HG03432 (cell line): ENCODE data around the gene FAM78A.
"Not testable (repeated sequence)": the region's sequence is repeated elsewhere in the genome, so short reads cannot be mapped to it uniquely, and the experiment has no call there.

Source experiments
- ATAC-seq: cut with Tn5 transposase; IDR thresholded peaks from one replicate; pipeline ENCODE4 v1.9.1; 2021; ENCODE audit warnings: mild to moderate bottlenecking, moderate library complexity; ENCODE audit not compliant: unreplicated experiment

Gene FAM78A

GRCh38 chr9:131270171-131271015, 5.9 kb downstream of the FAM78A start:
- ATAC-seq, result no peak

GRCh38 chr9:131266266-131267229, 9.8 kb downstream of the FAM78A start:
- no peak for ATAC-seq

GRCh38 chr9:131264231-131264630, 12.1 kb downstream of the FAM78A start:
- no peak for ATAC-seq

GRCh38 chr9:131263701-131264100, 12.6 kb downstream of the FAM78A start:
- no peak for ATAC-seq

GRCh38 chr9:131263033-131263343, 13.3 kb downstream of the FAM78A start:
- not testable (repeated sequence) for ATAC-seq

GRCh38 chr9:131262327-131263032, 13.8 kb downstream of the FAM78A start:
- ATAC-seq, result no peak

GRCh38 chr9:131260751-131261452, 15.4 kb downstream of the FAM78A start:
- ATAC-seq, result no peak

- ATAC-seq, result no peak
These were observed 16.3 kb downstream of the FAM78A start for GRCh38 chr9:131259916-131260597.

- ATAC-seq, result no peak
These were observed 16.8 kb downstream of the FAM78A start for GRCh38 chr9:131259432-131259898.

- ATAC-seq, result no peak
These were observed 17.4 kb downstream of the FAM78A start for GRCh38 chr9:131258698-131259431.

GRCh38 chr9:131258186-131258585, 18.1 kb downstream of the FAM78A start:
- no peak for ATAC-seq

- ATAC-seq, result no peak
These were observed 18.9 kb downstream of the FAM78A start for GRCh38 chr9:131257266-131258025.

GRCh38 chr9:131255676-131256197, 20.6 kb downstream of the FAM78A start:
- ATAC-seq, result no peak

GRCh38 chr9:131254626-131255025, 21.7 kb downstream of the FAM78A start:
- ATAC-seq, result no peak

GRCh38 chr9:131253891-131254491, 22.3 kb downstream of the FAM78A start:
- no peak for ATAC-seq

GRCh38 chr9:131252120-131252519, 24.2 kb downstream of the FAM78A start:
- peak; percentile 11 for ATAC-seq

GRCh38 chr9:131246618-131247017, 29.7 kb downstream of the FAM78A start:
- no peak for ATAC-seq

GRCh38 chr9:131244331-131244730, 32.0 kb downstream of the FAM78A start:
- not testable (repeated sequence) for ATAC-seq
